Rectal smooth muscle tissue (tissue), 1 donor: ENCODE data around the gene BBC3.
"Not testable (repeated sequence)": the region's sequence is repeated elsewhere in the genome, so short reads cannot be mapped to it uniquely, and the experiment has no call there.

Experiments
- H3K27ac ChIP-seq: one replicate; pipeline ENCODE4 v1.7.0; 2013; ENCODE audit warnings: low read depth, low read length, inconsistent platforms
- H3K27me3 ChIP-seq: one replicate; pipeline ENCODE4 v1.7.0; 2013; ENCODE audit warnings: low read length; ENCODE audit not compliant: control insufficient read depth, insufficient read depth
- H3K36me3 ChIP-seq: one replicate; pipeline ENCODE4 v1.7.0; 2013; ENCODE audit warnings: low read length; ENCODE audit not compliant: control insufficient read depth, insufficient read depth
- H3K4me1 ChIP-seq: one replicate; pipeline ENCODE4 v1.7.0; 2013; ENCODE audit warnings: low read length; ENCODE audit not compliant: control insufficient read depth, insufficient read depth
- H3K4me3 ChIP-seq: one replicate; pipeline ENCODE4 v1.7.0; 2013; ENCODE audit warnings: low read length
- H3K9ac ChIP-seq: one replicate; pipeline ENCODE4 v1.7.0; 2013; ENCODE audit warnings: low read length

Gene BBC3

DNA sequence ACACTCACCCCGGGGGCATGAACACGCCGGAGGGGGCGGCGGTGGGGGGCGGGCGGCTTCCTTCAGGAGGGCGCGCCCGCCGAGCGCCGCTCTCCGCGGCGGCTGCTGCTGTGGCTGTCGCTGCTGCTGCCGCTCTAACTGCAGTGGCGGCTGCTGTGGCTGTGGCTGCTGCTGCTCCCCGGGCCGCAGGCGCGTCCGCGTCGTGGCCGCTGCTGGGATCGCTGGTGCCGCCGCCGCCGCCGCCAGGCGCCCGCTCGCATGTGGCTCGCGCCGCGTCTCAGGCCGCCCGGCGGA, at the start of gene BBC3:
TSS of gene BBC3 (minus strand) at position 279 of the 294 bp plus-strand sequence. CDS start 2,768 bp downstream, outside the sequence.
- peaks cover 27% of the 10 kb centered on the region for H3K4me1 ChIP-seq
- H3K36me3 ChIP-seq = no peaks in the 10 kb centered on the region
- peak within 1 kb of the TSS; percentile 70 for H3K9ac ChIP-seq
- no peaks in the 10 kb centered on the region for H3K27me3 ChIP-seq
- peak within 1 kb of the TSS; percentile 100 for H3K27ac ChIP-seq
- peak within 1 kb of the TSS; percentile 80 for H3K4me3 ChIP-seq

DNA sequence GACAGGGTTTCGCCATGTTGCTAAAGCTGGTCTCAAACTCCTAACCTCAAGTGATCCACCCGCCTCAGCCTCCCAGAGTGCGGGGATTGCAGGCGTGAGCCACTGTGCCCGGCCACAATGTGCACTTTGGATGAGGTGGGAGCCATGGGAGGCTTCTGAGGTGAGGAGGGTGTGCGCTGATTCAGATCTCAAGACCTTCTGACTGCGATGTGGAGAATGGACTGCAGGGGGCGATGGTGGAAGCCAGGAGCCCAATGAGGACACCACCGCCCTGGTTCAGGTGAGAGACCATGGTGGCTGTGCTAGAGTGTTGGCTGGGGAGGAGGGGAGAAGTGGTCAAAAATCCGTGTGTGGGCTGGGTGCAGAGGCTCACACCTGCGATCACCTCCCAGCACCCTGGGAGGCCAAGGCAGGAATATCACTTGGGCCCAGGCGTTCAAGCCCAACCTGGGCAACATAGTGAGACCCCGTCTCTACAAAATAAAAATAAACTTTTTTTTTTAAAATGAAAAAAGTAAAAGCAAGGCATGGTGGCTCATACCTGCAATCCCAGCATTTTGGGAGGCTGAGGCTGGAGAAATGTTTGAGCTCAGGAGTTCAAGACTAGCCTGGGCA, 49.3 kb upstream of the BBC3 start:
- no peaks in the 10 kb centered on the region for H3K27me3 ChIP-seq
- H3K4me1 ChIP-seq = peaks cover 11% of the 10 kb centered on the region
- no peak overlapping the region for H3K4me3 ChIP-seq
- H3K9ac ChIP-seq = no peak overlapping the region
- H3K36me3 ChIP-seq = no peaks in the 10 kb centered on the region
- no peak overlapping the region for H3K27ac ChIP-seq

DNA sequence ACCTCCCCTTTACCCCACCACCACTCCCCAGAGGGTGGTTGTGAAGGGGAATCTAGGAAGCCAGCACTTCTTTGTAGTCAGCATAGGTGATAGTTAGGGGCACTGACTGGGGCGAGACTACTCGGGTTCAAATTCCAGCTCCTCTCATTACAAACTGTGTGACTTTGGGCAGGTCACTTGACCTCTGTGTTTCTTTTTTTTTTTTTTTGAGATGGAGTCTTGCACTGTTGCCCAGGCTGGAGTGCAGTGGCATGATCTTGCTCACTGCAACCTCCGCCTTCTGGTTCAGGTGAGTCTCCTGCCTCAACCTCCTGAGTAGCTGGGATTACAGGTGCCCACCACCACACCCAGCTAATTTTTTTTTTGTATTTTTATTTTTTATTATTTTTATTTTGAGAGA, 45.5 kb upstream of the BBC3 start:
- not testable (repeated sequence) for H3K27me3 ChIP-seq, H3K9ac ChIP-seq, H3K4me3 ChIP-seq, H3K36me3 ChIP-seq
- Histone ChIP-seq H3K27ac (peak overlapping the region; percentile 48), H3K4me1 (peaks cover 12% of the 10 kb centered on the region)

- Histone ChIP-seq H3K36me3 (peaks cover 5% of the 10 kb centered on the region), H3K4me1 (peaks cover 12% of the 10 kb centered on the region), H3K27ac (peak overlapping the region; percentile 48), H3K27me3 (no peaks in the 10 kb centered on the region), H3K9ac (no peak overlapping the region), H3K4me3 (peak overlapping the region; percentile 2)
These were observed 44.9 kb upstream of the BBC3 start for GRCh38 chr19:47275791-47276461.

DNA sequence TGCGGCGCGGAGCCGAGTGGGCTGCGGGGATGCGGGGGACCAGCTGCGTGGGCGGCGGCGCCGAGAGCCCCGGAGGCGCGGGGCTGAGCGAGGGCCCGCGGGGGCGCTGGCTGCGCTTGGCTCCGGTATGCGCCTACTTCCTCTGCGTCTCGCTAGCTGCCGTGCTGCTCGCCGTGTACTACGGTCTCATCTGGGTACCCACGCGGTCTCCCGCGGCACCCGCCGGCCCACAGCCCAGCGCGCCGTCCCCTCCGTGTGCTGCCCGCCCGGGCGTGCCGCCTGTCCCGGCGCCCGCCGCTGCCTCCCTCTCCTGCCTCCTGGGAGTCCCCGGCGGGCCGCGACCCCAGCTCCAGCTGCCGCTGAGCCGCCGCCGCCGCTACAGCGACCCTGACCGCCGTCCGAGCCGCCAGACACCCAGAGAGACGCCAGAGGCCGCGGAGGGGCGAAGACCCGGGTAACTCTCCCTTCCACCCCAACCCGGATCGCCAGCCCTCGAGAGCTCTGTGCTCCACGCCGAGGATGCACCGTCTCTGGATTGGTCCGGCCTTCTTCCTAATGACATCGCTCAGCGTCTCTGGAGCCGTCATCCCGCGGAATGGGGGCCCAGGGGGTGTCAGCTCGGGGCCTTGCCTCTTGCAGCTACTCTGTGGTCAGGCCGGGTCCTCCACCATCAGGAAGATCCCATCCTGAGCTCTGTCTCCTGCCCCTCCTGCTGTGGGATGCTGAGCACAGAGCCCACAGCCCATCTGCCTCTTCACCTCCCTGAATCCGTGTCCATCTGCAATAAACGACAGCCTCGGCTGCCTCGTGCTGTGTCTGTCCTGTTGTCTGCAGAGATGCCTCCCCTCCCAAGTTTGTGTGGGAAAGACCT, 44.1 kb upstream of the BBC3 start:
- H3K4me3 ChIP-seq = peak overlapping the region; percentile 69
- no peaks in the 10 kb centered on the region for H3K27me3 ChIP-seq
- no peak overlapping the region for H3K9ac ChIP-seq
- H3K36me3 ChIP-seq = peaks cover 10% of the 10 kb centered on the region
- H3K4me1 ChIP-seq = peaks cover 12% of the 10 kb centered on the region
- H3K27ac ChIP-seq = peak overlapping the region; percentile 48

GRCh38 chr19:47274071-47274890, 43.3 kb upstream of the BBC3 start, which contains the start of gene INAFM1:
Gene INAFM1 (plus strand): TSS chr19:47274885. CDS start chr19:47274920, 35 bp downstream.
- peak within 1 kb of the TSS; percentile 100 for H3K27ac ChIP-seq
- H3K4me3 ChIP-seq = peak within 1 kb of the TSS; percentile 94
- no peaks in the 10 kb centered on the region for H3K27me3 ChIP-seq
- H3K4me1 ChIP-seq = peaks cover 12% of the 10 kb centered on the region
- H3K9ac ChIP-seq = peak within 1 kb of the TSS; percentile 93
- peaks cover 12% of the 10 kb centered on the region for H3K36me3 ChIP-seq

DNA sequence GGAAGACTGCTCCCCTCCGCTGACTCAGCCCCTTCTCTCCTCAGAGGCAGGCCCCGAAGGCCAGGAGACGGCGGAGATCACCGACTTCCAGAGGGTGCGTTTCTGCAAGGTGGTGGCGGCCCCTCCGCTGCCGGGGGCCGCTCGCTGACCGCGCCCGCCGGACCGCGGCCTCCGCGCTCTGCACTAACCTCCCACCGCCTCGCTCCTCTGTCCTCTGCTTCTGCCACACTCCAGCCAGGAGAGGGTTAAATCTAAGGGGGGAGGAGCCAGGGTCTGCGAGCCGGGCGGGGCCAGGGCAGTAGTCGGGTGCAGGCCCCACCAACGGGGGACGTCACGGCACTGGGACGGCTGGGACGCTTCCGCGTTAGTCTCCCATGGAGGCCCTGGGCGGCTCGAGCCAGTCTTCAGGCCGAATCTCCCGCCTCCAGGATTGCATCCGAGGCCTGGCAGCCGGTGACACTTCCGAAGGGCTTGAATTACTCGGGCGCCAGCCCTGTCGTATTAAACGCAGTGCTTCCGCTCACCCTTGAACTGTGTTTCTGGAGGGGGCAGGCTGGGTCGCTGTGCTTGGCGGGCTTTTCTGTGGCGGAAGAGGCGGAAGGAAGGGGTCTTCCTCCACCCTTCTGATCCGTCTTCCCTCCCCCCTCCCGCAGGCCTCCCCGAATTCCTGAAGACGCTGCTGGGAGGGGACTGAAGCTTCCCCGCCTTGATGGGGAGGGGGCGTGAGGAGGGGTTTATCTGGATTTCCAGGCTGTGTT, 42.5 kb upstream of the BBC3 start:
- Histone ChIP-seq H3K27me3 (no peaks in the 10 kb centered on the region), H3K36me3 (peaks cover 12% of the 10 kb centered on the region), H3K4me1 (peaks cover 12% of the 10 kb centered on the region), H3K9ac (peak overlapping the region; percentile 93), H3K4me3 (peak overlapping the region; percentile 94), H3K27ac (peak overlapping the region; percentile 100)

- no peaks in the 10 kb centered on the region for H3K27me3 ChIP-seq
- H3K4me3 ChIP-seq = peak overlapping the region; percentile 94
- H3K9ac ChIP-seq = peak overlapping the region; percentile 62
- H3K27ac ChIP-seq = peak overlapping the region; percentile 100
- H3K36me3 ChIP-seq = peaks cover 14% of the 10 kb centered on the region
- peaks cover 12% of the 10 kb centered on the region for H3K4me1 ChIP-seq
These were observed 41.7 kb upstream of the BBC3 start for GRCh38 chr19:47272448-47273312.

DNA sequence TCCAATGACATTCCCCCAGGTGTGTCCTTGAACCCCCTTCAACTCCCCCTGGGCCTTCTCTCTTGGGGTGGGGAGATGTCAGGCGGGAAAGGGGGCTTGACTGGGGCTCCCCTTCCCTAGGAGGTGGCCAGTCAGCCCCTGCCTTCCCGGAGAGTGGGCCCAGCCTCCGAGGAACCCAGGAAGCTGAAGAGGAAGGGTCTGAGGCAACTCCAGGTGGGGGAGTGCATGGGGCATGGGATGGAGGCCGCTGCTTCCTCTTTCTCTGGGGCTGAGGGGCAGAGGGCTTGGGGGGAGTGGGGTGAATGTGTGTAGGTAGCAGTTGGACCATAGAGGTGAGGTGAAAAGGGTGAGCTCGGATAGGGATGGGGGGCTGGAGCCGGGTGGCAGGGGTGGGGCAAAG, 41.0 kb upstream of the BBC3 start:
- Histone ChIP-seq H3K4me1 (peaks cover 12% of the 10 kb centered on the region), H3K4me3 (no peak overlapping the region), H3K36me3 (peaks cover 19% of the 10 kb centered on the region), H3K9ac (no peak overlapping the region), H3K27ac (no peak overlapping the region), H3K27me3 (no peaks in the 10 kb centered on the region)

GRCh38 chr19:47270408-47270807, 39.4 kb upstream of the BBC3 start:
- peaks cover 23% of the 10 kb centered on the region for H3K36me3 ChIP-seq
- H3K4me1 ChIP-seq = peaks cover 2% of the 10 kb centered on the region
- no peak overlapping the region for H3K9ac ChIP-seq
- no peak overlapping the region for H3K4me3 ChIP-seq
- no peaks in the 10 kb centered on the region for H3K27me3 ChIP-seq
- H3K27ac ChIP-seq = no peak overlapping the region

DNA sequence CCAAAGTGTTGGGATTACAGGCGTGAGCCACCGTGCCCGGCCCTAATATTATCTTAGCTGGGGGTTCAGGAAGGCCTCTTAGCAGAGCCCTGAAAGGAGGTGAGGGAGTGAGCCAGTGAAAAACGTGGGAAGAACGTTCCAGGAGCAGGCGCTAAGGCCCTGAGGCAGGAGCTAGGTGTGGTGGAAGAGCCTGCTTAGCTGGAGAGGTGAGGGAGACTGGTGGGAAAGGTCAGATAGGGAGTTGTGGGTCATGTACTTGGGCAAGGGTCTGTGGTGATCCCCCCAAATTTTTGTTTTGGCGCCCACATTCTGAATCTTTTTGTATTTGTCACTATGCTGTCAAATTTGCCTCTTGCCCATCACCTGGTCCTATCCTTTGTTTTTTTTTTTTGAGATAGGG, 38.6 kb upstream of the BBC3 start:
- Histone ChIP-seq H3K36me3 (peaks cover 26% of the 10 kb centered on the region), H3K9ac (no peak overlapping the region), H3K4me3 (no peak overlapping the region), H3K4me1 (no peaks in the 10 kb centered on the region), H3K27me3 (no peaks in the 10 kb centered on the region), H3K27ac (no peak overlapping the region)
